ENCODE data around the gene BSN. TPM values are rescaled to one million over a fixed set of nuclear protein-coding genes. Genes with fewer than 3 reads are reported as not detected.

BSN gene
- total RNA-seq, 2 experiments from 2014 or later = 0.03 to 0.27 TPM

DNA sequence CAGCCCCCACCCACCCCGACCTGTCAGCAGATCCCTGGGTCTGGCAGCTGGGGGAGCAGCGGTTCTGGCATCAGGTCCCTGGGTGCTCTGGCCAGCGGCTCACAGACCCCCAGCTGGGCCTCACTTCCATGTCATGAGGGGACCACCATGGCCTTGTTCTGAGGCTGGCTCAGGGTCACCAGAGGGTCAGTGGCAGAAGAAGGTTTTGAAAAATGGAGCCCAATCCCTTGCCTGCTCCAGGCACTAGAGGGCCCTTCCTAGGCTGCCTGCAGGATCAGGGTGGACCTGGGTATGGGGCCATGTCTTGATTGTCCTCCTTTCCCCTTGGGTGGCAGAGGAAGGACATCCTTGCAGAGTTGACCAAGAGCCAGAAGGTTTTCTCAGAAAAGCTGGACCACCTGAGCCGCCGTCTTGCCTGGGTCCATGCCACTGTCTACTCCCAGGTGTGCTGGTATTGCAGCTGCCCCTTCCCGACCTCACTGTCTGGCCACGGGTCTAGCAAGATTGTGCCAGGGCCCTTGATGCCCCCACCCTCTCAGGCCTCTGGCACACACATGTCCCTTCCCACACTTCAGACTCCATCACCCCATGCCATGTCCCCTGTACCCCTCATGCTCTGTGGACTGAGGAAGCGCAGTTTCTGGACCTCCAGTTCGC, 152.3 kb downstream of the BSN start:
- no peaks in the 10 kb centered on the region for H4K20me1 ChIP-seq (ENCODE audit: insufficient read depth, low read length)
- CTCF ChIA-PET (ENCODE audit: unreplicated experiment) = interaction anchor here (0.5 kb wide), 1 partner anchor 202 kb away, joined by 4 read pairs; no protein-coding TSS in a partner anchor
- H3K36me3 ChIP-seq (ENCODE audit: insufficient read depth, low read length) = 0 out of 2 replicates have a peak, but pooled peaks cover 10% of the 10 kb centered on the region
- H3K9me3 ChIP-seq (ENCODE audit: low read length) = no peaks in the 10 kb centered on the region
- H3K4me3 ChIP-seq (ENCODE audit: low read depth, low read length, poor library complexity, severe bottlenecking) = no peak overlapping the region
- no peaks in the 10 kb centered on the region for H3K4me1 ChIP-seq (ENCODE audit: insufficient read depth, low read length, poor library complexity, severe bottlenecking)
- no peak overlapping the region for H3K4me2 ChIP-seq (ENCODE audit: low read length)
- no peak for DNase-seq (ENCODE audit: low spot score)
- no peaks in the 10 kb centered on the region for H3K9me2 ChIP-seq (ENCODE audit: insufficient read depth, low read length)
- H3K79me2 ChIP-seq (ENCODE audit: insufficient read depth, low read depth, low read length) = no peaks in the 10 kb centered on the region
- no peak overlapping the region for H2AFZ ChIP-seq (ENCODE audit: low read length)
- no peak for TF ChIP-seq EZH2phosphoT487 (IDR thresholded peaks at IDR 0.05; ENCODE audit: borderline replicate concordance, low read depth, low read length)
- TF ChIP-seq, protein P1, sequence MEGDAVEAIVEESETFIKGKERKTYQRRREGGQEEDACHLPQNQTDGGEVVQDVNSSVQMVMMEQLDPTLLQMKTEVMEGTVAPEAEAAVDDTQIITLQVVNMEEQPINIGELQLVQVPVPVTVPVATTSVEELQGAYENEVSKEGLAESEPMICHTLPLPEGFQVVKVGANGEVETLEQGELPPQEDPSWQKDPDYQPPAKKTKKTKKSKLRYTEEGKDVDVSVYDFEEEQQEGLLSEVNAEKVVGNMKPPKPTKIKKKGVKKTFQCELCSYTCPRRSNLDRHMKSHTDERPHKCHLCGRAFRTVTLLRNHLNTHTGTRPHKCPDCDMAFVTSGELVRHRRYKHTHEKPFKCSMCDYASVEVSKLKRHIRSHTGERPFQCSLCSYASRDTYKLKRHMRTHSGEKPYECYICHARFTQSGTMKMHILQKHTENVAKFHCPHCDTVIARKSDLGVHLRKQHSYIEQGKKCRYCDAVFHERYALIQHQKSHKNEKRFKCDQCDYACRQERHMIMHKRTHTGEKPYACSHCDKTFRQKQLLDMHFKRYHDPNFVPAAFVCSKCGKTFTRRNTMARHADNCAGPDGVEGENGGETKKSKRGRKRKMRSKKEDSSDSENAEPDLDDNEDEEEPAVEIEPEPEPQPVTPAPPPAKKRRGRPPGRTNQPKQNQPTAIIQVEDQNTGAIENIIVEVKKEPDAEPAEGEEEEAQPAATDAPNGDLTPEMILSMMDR (conservative IDR thresholded peaks at IDR 0.05; ENCODE audit: low read length) = no peak
- POLR2A ChIA-PET = no interaction called here
- H3K27ac ChIP-seq (ENCODE audit: low read depth, low read length, poor library complexity, severe bottlenecking) = no peak overlapping the region
- BruUV-seq (replicated peaks) = no TSS peak
- intact Hi-C loops (cut with micrococcal nuclease; ENCODE audit: unreplicated experiment) = no loop called here

DNA sequence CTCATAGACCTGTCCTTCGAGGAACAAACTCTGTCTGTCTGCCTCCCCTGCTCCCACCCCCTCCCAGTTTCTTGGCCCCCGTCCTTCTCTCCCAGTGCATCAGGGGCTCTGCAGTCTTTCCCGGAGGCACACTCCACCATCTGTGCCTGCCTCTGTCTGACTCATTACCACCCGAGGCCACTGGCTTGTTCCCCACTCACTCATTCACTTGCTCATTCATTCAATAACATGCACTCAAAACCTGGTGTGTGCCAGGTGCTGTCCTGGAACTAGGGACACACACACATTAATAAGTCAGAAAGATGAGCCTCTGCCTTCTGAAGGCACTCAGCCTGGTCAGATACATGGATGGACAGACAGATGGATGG, 152.8 kb downstream of the BSN start:
- H2AFZ ChIP-seq (ENCODE audit: low read length) = no peak overlapping the region
- DNase-seq (ENCODE audit: low spot score) = no peak
- H3K79me2 ChIP-seq (ENCODE audit: insufficient read depth, low read depth, low read length) = no peaks in the 10 kb centered on the region
- TF ChIP-seq, protein P1 (conservative IDR thresholded peaks at IDR 0.05; ENCODE audit: low read length) = no peak
- TF ChIP-seq EZH2phosphoT487 (IDR thresholded peaks at IDR 0.05; ENCODE audit: borderline replicate concordance, low read depth, low read length) = no peak
- no peaks in the 10 kb centered on the region for H3K9me3 ChIP-seq (ENCODE audit: low read length)
- ChIA-PET POLR2A (interaction anchor here (0.6 kb wide), 1 partner anchor 375 kb away, joined by 3 read pairs; no protein-coding TSS in a partner anchor), CTCF (ENCODE audit: unreplicated experiment) (no interaction called here)
- no peaks in the 10 kb centered on the region for H3K9me2 ChIP-seq (ENCODE audit: insufficient read depth, low read length)
- H3K27ac ChIP-seq (ENCODE audit: low read depth, low read length, poor library complexity, severe bottlenecking) = no peak overlapping the region
- no peaks in the 10 kb centered on the region for H4K20me1 ChIP-seq (ENCODE audit: insufficient read depth, low read length)
- H3K36me3 ChIP-seq (ENCODE audit: insufficient read depth, low read length) = 0 out of 2 replicates have a peak, but pooled peaks cover 5% of the 10 kb centered on the region
- H3K4me2 ChIP-seq (ENCODE audit: low read length) = no peak overlapping the region
- intact Hi-C loops (cut with micrococcal nuclease; ENCODE audit: unreplicated experiment) = no loop called here
- no peak overlapping the region for H3K4me3 ChIP-seq (ENCODE audit: low read depth, low read length, poor library complexity, severe bottlenecking)
- BruUV-seq (replicated peaks) = no TSS peak
- no peaks in the 10 kb centered on the region for H3K4me1 ChIP-seq (ENCODE audit: insufficient read depth, low read length, poor library complexity, severe bottlenecking)

DNA sequence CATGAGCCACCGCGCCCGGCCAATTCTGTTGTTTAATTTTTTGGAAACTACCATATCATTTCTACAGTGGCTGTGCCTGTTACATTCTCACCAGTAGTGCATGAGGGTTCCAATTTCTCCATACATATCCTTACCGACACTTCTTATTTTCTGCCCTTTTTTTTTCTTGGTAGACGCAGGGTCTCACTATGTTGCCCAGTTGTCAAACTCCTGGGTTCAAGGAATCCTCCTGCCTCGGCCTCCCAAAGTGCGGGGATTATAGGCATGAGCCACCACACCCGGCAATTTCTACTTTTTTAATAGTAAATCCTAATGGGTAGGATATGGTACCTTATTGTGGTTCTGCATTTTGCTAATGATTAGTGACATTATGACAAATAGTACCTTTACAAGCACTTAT, 155.6 kb downstream of the BSN start:
- Histone ChIP-seq H3K36me3 (ENCODE audit: insufficient read depth, low read length) (0 out of 2 replicates have a peak, but pooled peaks cover 4% of the 10 kb centered on the region), H3K27ac (ENCODE audit: low read depth, low read length, poor library complexity, severe bottlenecking) (no peak overlapping the region), H4K20me1 (ENCODE audit: insufficient read depth, low read length) (no peaks in the 10 kb centered on the region), H3K9me3 (ENCODE audit: low read length) (no peaks in the 10 kb centered on the region), H3K9me2 (ENCODE audit: insufficient read depth, low read length) (no peaks in the 10 kb centered on the region), H3K4me1 (ENCODE audit: insufficient read depth, low read length, poor library complexity, severe bottlenecking) (no peaks in the 10 kb centered on the region), H3K4me3 (ENCODE audit: low read depth, low read length, poor library complexity, severe bottlenecking) (no peak overlapping the region), H2AFZ (ENCODE audit: low read length) (no peak overlapping the region), H3K4me2 (ENCODE audit: low read length) (no peak overlapping the region), H3K79me2 (ENCODE audit: insufficient read depth, low read depth, low read length) (no peaks in the 10 kb centered on the region)
- ChIA-PET CTCF (ENCODE audit: unreplicated experiment) (no interaction called here), POLR2A (no interaction called here)
- TF ChIP-seq, protein P1 (conservative IDR thresholded peaks at IDR 0.05; ENCODE audit: low read length) = no peak
- no peak for TF ChIP-seq EZH2phosphoT487 (IDR thresholded peaks at IDR 0.05; ENCODE audit: borderline replicate concordance, low read depth, low read length)
- no peak for DNase-seq (ENCODE audit: low spot score)
- BruUV-seq (replicated peaks) = no TSS peak
- intact Hi-C loops (cut with micrococcal nuclease; ENCODE audit: unreplicated experiment) = no loop called here

Data from OCI-LY7 (cell line).